DND-41 (cell line): ENCODE measurements around the gene RNU6-1.

Source experiments
- ATAC-seq: fragments of 200-7000 bp; cut with Tn5 transposase; 3 replicates; pipeline ENCODE4 v1.9.1; 2021; ENCODE audit warnings: low read depth; ENCODE audit not compliant: insufficient read depth
- DNase-seq: peaks from one replicate; pipeline ENCODE4 v3.0.0-alpha.2; 2020
- H2AFZ ChIP-seq: 2 replicates; pipeline ENCODE4 v1.6.0; 2012; ENCODE audit warnings: low read depth, low read length
- H3K27ac ChIP-seq: 2 replicates; pipeline ENCODE4 v1.5.1; 2012; ENCODE audit warnings: low read length, inconsistent platforms
- H3K27me3 ChIP-seq: fragments of 200-600 bp; sonication (generic); 2 replicates; pipeline ENCODE4 v1.6.0; 2012; ENCODE audit warnings: low read length, mild to moderate bottlenecking, inconsistent platforms; ENCODE audit not compliant: insufficient read depth, poor library complexity
- H3K36me3 ChIP-seq: 2 replicates; pipeline ENCODE4 v1.5.1; 2012; ENCODE audit warnings: low read length, inconsistent platforms; ENCODE audit not compliant: insufficient read depth
- H3K4me1 ChIP-seq: 2 replicates; pipeline ENCODE4 v1.5.1; 2012; ENCODE audit warnings: mild to moderate bottlenecking, low read length; ENCODE audit not compliant: insufficient read depth
- H3K4me2 ChIP-seq: 2 replicates; pipeline ENCODE4 v1.6.0; 2012; ENCODE audit warnings: mild to moderate bottlenecking, moderate library complexity, low read length, inconsistent platforms; ENCODE audit not compliant: insufficient read depth
- H3K4me3 ChIP-seq, 2 experiments: fragments of 200-600 bp in 1 of 2; shearing (Covaris generic) in 1 of 2; 2 replicates each; pipeline ENCODE4 v1.5.1; 2012 to 2016; ENCODE audit warnings: inconsistent platforms in 2 of 2, low read length in 2 of 2, mild to moderate bottlenecking in 2 of 2, low read depth in 1 of 2, moderate library complexity in 1 of 2
- H3K79me2 ChIP-seq: 2 replicates; pipeline ENCODE4 v1.6.0; 2012; ENCODE audit warnings: low read length, inconsistent platforms; ENCODE audit not compliant: insufficient read depth
- H3K9ac ChIP-seq: 2 replicates; pipeline ENCODE4 v1.6.0; 2012; ENCODE audit warnings: low read depth, mild to moderate bottlenecking, inconsistent platforms, low read length, moderate library complexity
- H3K9me3 ChIP-seq: 2 replicates; pipeline ENCODE4 v1.5.1; 2012; ENCODE audit warnings: low read length, moderate library complexity, mild to moderate bottlenecking, inconsistent platforms; ENCODE audit not compliant: insufficient read depth, severe bottlenecking
- H4K20me1 ChIP-seq: 2 replicates; pipeline ENCODE4 v1.6.0; 2012; ENCODE audit warnings: low read length; ENCODE audit not compliant: insufficient read depth
- CTCF ChIP-seq: IDR thresholded peaks from 2 replicates; pipeline ENCODE4 v1.5.1; 2012; ENCODE audit warnings: borderline replicate concordance, low read length, moderate library complexity, mild to moderate bottlenecking; ENCODE audit not compliant: poor library complexity, severe bottlenecking; ENCODE audit errors: extremely low read depth
- EZH2 ChIP-seq: IDR thresholded peaks from 3 replicates; pipeline ENCODE4 v1.6.1; 2012; ENCODE audit warnings: borderline replicate concordance, low read depth, mild to moderate bottlenecking, moderate library complexity, low read length, inconsistent platforms; ENCODE audit not compliant: severe bottlenecking

The RNU6-1 gene

DNA sequence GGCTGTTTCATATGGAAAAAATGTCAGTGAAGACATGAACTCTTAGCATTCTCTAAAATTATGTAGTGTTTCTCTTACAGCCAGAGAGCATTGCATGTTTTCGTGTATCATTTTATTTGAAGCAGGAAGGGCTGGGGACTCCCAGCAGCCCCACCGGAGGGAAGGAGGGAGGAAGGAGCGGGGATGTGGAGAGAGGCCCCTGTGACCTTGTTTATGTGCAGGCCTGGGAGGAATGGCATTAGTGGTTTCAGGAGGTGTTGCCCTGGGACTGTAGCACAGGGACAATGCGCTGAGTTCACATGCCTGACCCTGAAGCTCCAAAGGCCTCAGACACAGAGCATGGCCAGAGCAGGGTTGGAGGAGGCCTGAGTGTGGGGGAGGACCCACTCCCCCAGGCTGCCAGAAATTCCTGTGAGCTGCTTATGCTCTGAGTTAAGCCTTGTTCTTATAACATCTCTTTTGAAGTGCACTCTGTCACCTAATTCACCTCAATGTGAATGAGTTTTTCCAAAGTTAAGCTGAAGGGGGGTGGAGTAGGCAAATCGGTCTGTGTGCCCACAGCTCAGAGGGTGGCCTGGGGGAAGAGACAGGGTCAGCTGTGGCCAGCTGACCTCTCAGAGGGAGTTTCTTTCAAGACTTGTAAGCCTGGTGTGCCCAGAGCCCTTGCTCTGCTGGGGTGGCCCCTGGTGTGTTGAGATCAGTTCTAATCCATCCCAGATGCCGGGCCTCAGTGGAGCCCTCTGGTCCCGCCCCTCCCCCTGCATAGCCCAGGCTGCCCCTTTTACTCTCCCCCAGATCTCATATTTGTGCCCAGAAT lies 3.9 kb upstream of the RNU6-1 start:
- Histone ChIP-seq H3K27me3 (no peaks in the 10 kb centered on the region), H3K9ac (no peak overlapping the region), H3K4me3 (no peak overlapping the region), H2AFZ (no peak overlapping the region), H3K79me2 (no peaks in the 10 kb centered on the region), H3K9me3 (no peaks in the 10 kb centered on the region), H3K4me2 (no peak overlapping the region), H4K20me1 (no peaks in the 10 kb centered on the region), H3K27ac (no peak overlapping the region), H3K4me1 (peaks cover 21% of the 10 kb centered on the region), H3K36me3 (no peaks in the 10 kb centered on the region)
- ATAC-seq (no peak), DNase-seq (no peak)
- TF ChIP-seq CTCF, result no peak
- TF ChIP-seq EZH2, result no peak

GRCh38 chr15:67843092-67843501 lies 3.3 kb upstream of the RNU6-1 start:
- no peak overlapping the region for H3K4me2 ChIP-seq

DNA sequence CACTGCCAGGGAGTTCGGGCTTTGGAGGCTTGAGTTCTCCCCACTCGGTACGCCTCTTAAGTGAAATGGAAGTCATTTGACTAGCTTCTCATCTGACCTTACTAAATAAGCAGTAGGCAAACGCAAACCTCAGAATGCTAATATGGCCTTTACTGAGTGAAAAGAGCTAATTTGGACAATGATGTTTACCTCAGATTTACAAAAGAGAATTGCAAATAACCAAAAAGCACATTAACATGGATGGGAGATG lies 1.6 kb upstream of the RNU6-1 start:
- peaks cover 35% of the 10 kb centered on the region for H3K4me1 ChIP-seq
- H3K9ac ChIP-seq, result peak overlapping the region; percentile 97
- no peaks in the 10 kb centered on the region for H3K9me3 ChIP-seq
- H3K79me2 ChIP-seq, result no peaks in the 10 kb centered on the region
- peak overlapping the region; percentile 74 to 94; a peak in 3 of 4 replicates for H3K4me3 ChIP-seq
- ATAC-seq, result no peak
- H2AFZ ChIP-seq, result peak overlapping the region; percentile 98
- DNase-seq, result no peak
- H4K20me1 ChIP-seq, result no peaks in the 10 kb centered on the region
- H3K27me3 ChIP-seq, result no peaks in the 10 kb centered on the region
- TF ChIP-seq CTCF (no peak), EZH2 (no peak)
- no peaks in the 10 kb centered on the region for H3K36me3 ChIP-seq
- peak overlapping the region; percentile 96 for H3K4me2 ChIP-seq
- H3K27ac ChIP-seq, result peak overlapping the region; percentile 98

More at GRCh38 chr15:67843092-67843501, 3.3 kb upstream of the RNU6-1 start:
- Histone ChIP-seq H3K27me3 (no peaks in the 10 kb centered on the region), H3K4me1 (peaks cover 27% of the 10 kb centered on the region), H4K20me1 (no peaks in the 10 kb centered on the region), H3K4me3 (no peak overlapping the region), H3K9me3 (no peaks in the 10 kb centered on the region), H2AFZ (no peak overlapping the region), H3K36me3 (no peaks in the 10 kb centered on the region), H3K27ac (no peak overlapping the region), H3K79me2 (no peaks in the 10 kb centered on the region), H3K9ac (no peak overlapping the region)
- ATAC-seq (no peak), DNase-seq (no peak)
- TF ChIP-seq CTCF (no peak), EZH2 (no peak)
